B cell (primary cell): ENCODE results near the gene MYCL. TPM values are rescaled to one million over a fixed set of nuclear protein-coding genes. Genes with fewer than 3 reads are reported as not detected.

Experiments used
- ATAC-seq: fragments of 200-7000 bp; cut with Tn5 transposase; one replicate; pipeline ENCODE4 v1.10.0; 2021; ENCODE audit warnings: low read depth, mild to moderate bottlenecking, moderate number of reproducible peaks, moderate library complexity
- CTCF ChIA-PET: fragments of 350-600 bp; sonication (Branson Sonifier 250); formaldehyde crosslinking; loops from one replicate; lab custom pipeline; 2021; ENCODE audit warnings: antibody characterized with exemption, inconsistent platforms; lab: Charles Lee
- POLR2A ChIA-PET: fragments of 350-600 bp; sonication (Branson Sonifier 250); formaldehyde crosslinking; loops from one replicate; lab custom pipeline; 2021; ENCODE audit warnings: antibody characterized with exemption; lab: Charles Lee
- DNase-seq: peaks from one replicate; pipeline ENCODE4 v3.0.0; 2013
- H2AFZ ChIP-seq: 2 replicates; pipeline ENCODE4 v1.6.1; 2012; ENCODE audit warnings: mild to moderate bottlenecking, low read depth, low read length; ENCODE audit not compliant: insufficient read depth, poor library complexity, severe bottlenecking
- H3K27ac ChIP-seq, 2 donors: 1 replicate in 1 of 2; 2 replicates in 1 of 2; pipeline ENCODE4 v1.5.1; 2012 to 2013; ENCODE audit warnings: low read length in 2 of 2, mild to moderate bottlenecking in 2 of 2, moderate library complexity in 1 of 2
- H3K27me3 ChIP-seq, 4 experiments: fragments of 200-600 bp in 1 of 4; sonication (generic) in 1 of 4; replicated peaks in 1 of 4; 1 replicate in 2 of 4; 2 replicates in 2 of 4; pipeline versions ENCODE4 v1.6.1 to v1.7.0; 2013 to 2016; ENCODE audit warnings: low read length in 3 of 4, mild to moderate bottlenecking in 2 of 4, mixed read lengths in 1 of 4, moderate library complexity in 1 of 4; ENCODE audit not compliant: insufficient read depth in 4 of 4, control insufficient read depth in 3 of 4; ENCODE audit errors: control extremely low read depth in 1 of 4
- H3K36me3 ChIP-seq, 2 experiments: replicated peaks in 1 of 2; 1 replicate in 1 of 2; 2 replicates in 1 of 2; pipeline versions ENCODE4 v1.6.1 to v1.7.1; 2013; ENCODE audit warnings: low read length in 1 of 2; ENCODE audit not compliant: insufficient read depth in 2 of 2, control insufficient read depth in 1 of 2; ENCODE audit errors: control extremely low read depth in 1 of 2, extremely low read depth in 1 of 2
- H3K4me1 ChIP-seq, 2 donors: fragments of 200-600 bp in 1 of 2; sonication (generic) in 1 of 2; 1 replicate in 1 of 2; 2 replicates in 1 of 2; pipeline versions ENCODE4 v1.5.1 to v1.6.1; 2013 to 2017; ENCODE audit warnings: low read length in 2 of 2; ENCODE audit not compliant: control insufficient read depth in 2 of 2, insufficient read depth in 2 of 2
- H3K4me2 ChIP-seq: replicated peaks from 2 replicates; pipeline ENCODE3; 2012; ENCODE audit warnings: mild to moderate bottlenecking, low read depth, low read length; ENCODE audit not compliant: poor library complexity, severe bottlenecking
- H3K4me3 ChIP-seq, 5 experiments: fragments of 200-600 bp in 1 of 5; sonication (generic) in 1 of 5; 1 replicate in 3 of 5; 2 replicates in 2 of 5; pipeline versions ENCODE4 v1.5.1 to v1.7.0; 2011 to 2016; ENCODE audit warnings: low read length in 4 of 5, mild to moderate bottlenecking in 4 of 5, low read depth in 2 of 5, control low read depth in 1 of 5, moderate library complexity in 1 of 5; ENCODE audit not compliant: insufficient read depth in 1 of 5; ENCODE audit errors: control extremely low read depth in 1 of 5, extremely low read depth in 1 of 5
- H3K79me2 ChIP-seq: fragments of 200-600 bp; sonication (generic); one replicate; pipeline ENCODE4 v1.6.0; 2016; ENCODE audit warnings: low read length; ENCODE audit not compliant: control insufficient read depth, insufficient read depth
- H3K9ac ChIP-seq: fragments of 200-600 bp; sonication (generic); 2 replicates; pipeline ENCODE4 v1.6.1; 2017; ENCODE audit warnings: mild to moderate bottlenecking, low read length, moderate library complexity
- H3K9me3 ChIP-seq, 3 donors: one replicate each; pipeline versions ENCODE4 v1.6.1 to v1.7.1; 2013; ENCODE audit warnings: low read length in 2 of 3; ENCODE audit not compliant: control insufficient read depth in 2 of 3, insufficient read depth in 1 of 3; ENCODE audit errors: control extremely low read depth in 1 of 3
- H4K20me1 ChIP-seq: 2 replicates; pipeline ENCODE4 v1.6.0; 2012; ENCODE audit warnings: mild to moderate bottlenecking, low read length; ENCODE audit not compliant: insufficient read depth, control insufficient read depth, poor library complexity, severe bottlenecking
- H3K27ac Mint-ChIP-seq: one replicate; pipeline ENCODE4 v1.8.0; 2021; ENCODE audit warnings: mixed read lengths
- H3K27me3 Mint-ChIP-seq: one replicate; pipeline ENCODE4 v1.8.0; 2021; ENCODE audit warnings: mixed read lengths
- H3K4me1 Mint-ChIP-seq: one replicate; pipeline ENCODE4 v1.8.0; 2021; ENCODE audit warnings: mixed read lengths
- H3K4me3 Mint-ChIP-seq: one replicate; pipeline ENCODE4 v1.8.0; 2021; ENCODE audit warnings: mixed read lengths
- H3K9me3 Mint-ChIP-seq: one replicate; pipeline ENCODE4 v1.8.0; 2022; ENCODE audit warnings: mixed read lengths; ENCODE audit not compliant: insufficient read depth
- CTCF ChIP-seq: fragments of 200-600 bp; IDR thresholded peaks from one replicate; pipeline ENCODE4 v1.8.0; 2022; ENCODE audit warnings: antibody characterized with exemption, mild to moderate bottlenecking
- EZH2 ChIP-seq: IDR thresholded peaks from 2 replicates; pipeline ENCODE4 v1.6.1; 2012; ENCODE audit warnings: borderline replicate concordance, low read depth, mild to moderate bottlenecking, moderate library complexity, low read length; ENCODE audit not compliant: insufficient read depth, poor library complexity, severe bottlenecking
- WGBS: methylation state at CpG from one replicate; pipeline ENCODE4 v1.1.5; 2013; ENCODE audit warnings: missing lambda C conversion rate; ENCODE audit not compliant: insufficient coverage; 5-methylcytosine and 5-hydroxymethylcytosine counted together
- intact Hi-C: fragments of 100-400 bp; cut with micrococcal nuclease; formaldehyde crosslinking; loops from one replicate; pipeline ENCODE4 v1.10.0; 2022
- polyA plus RNA-seq: library from polyadenylated mRNA; depleted of rRNA; stranded (reverse); fragments of >200 nt; gene quantifications from 2 replicates; pipeline ENCODE4 v1.2.3, GENCODE V29; 2012
- total RNA-seq, 2 donors: library from RNA; stranded (reverse); fragments of 120-200 nt in 1 of 2; gene quantifications; 1 replicate in 1 of 2; 2 replicates in 1 of 2; pipeline versions ENCODE4 v1.2.3 to v1.2.4, GENCODE V29; 2013 to 2022

Gene MYCL
- total and polyA plus RNA-seq, 2 donors (not counting 1 experiment from before 2014, with no cell fraction given) = 0.03 to 0.62 TPM

- TF ChIP-seq EZH2 = no peak
- Histone ChIP-seq H3K27ac (no peak overlapping the region), H3K36me3 (no peaks in the 10 kb centered on the region), H3K9me3 (no peaks in the 10 kb centered on the region), H3K4me3 (no peak overlapping the region), H3K27me3 (no peaks in the 10 kb centered on the region), H3K4me1 (peaks cover 9 to 12% of the 10 kb centered on the region in 2 donors), H2AFZ (no peak overlapping the region), H4K20me1 (no peaks in the 10 kb centered on the region), H3K4me2 (peak overlapping the region; percentile 25), H3K9ac (no peak overlapping the region), H3K79me2 (no peaks in the 10 kb centered on the region)
- no peak overlapping the region for H3K27ac Mint-ChIP-seq
- H3K4me3 Mint-ChIP-seq = no peak overlapping the region
- peaks cover 11% of the 10 kb centered on the region for H3K4me1 Mint-ChIP-seq
- 77% methylated on average over 4 of the region's 4 CpGs for WGBS
- H3K27me3 Mint-ChIP-seq = peaks cover 6% of the 10 kb centered on the region
- ATAC-seq (no peak), DNase-seq (no peak)
- ChIA-PET CTCF (interaction anchor here (1.0 kb wide), 1 partner anchor 129 kb away, joined by 4 read pairs; no protein-coding TSS in a partner anchor), POLR2A (no interaction called here)
- H3K9me3 Mint-ChIP-seq = no peaks in the 10 kb centered on the region
- intact Hi-C loops = no loop called here
Observed at GRCh38 chr1:39946216-39946615, 44.5 kb upstream of the MYCL start.

- peaks cover 4% of the 10 kb centered on the region for H3K27me3 Mint-ChIP-seq
- peaks cover 9 to 12% of the 10 kb centered on the region in 2 donors for H3K4me1 ChIP-seq
- H3K4me3 ChIP-seq = no peak overlapping the region
- no peak overlapping the region for H3K4me3 Mint-ChIP-seq
- TF ChIP-seq CTCF = no peak
- TF ChIP-seq EZH2 = no peak
- 75% methylated on average over 2 of the region's 8 CpGs for WGBS
- DNase-seq = no peak
- no peak overlapping the region for H3K9ac ChIP-seq
- ChIA-PET POLR2A (no interaction called here), CTCF (no interaction called here)
- H3K4me1 Mint-ChIP-seq = peaks cover 11% of the 10 kb centered on the region
- no peaks in the 10 kb centered on the region for H4K20me1 ChIP-seq
- no peaks in the 10 kb centered on the region for H3K36me3 ChIP-seq
- ATAC-seq = no peak
- intact Hi-C loops = no loop called here
- H3K79me2 ChIP-seq = no peaks in the 10 kb centered on the region
- no peak overlapping the region for H3K4me2 ChIP-seq
- no peaks in the 10 kb centered on the region for H3K9me3 Mint-ChIP-seq
- no peak overlapping the region for H3K27ac ChIP-seq
- H3K27ac Mint-ChIP-seq = no peak overlapping the region
- no peaks in the 10 kb centered on the region for H3K27me3 ChIP-seq
- H2AFZ ChIP-seq = no peak overlapping the region
- H3K9me3 ChIP-seq = no peaks in the 10 kb centered on the region
Observed at GRCh38 chr1:39944410-39945112, 42.8 kb upstream of the MYCL start.
